Activated T-cell treated with anti-CD3 and anti-CD28 coated beads for 4 hours (primary cell): Measurements from ENCODE around the gene MYL5.

Experiments
- DNase-seq: peaks from one replicate; pipeline ENCODE4 v3.0.0-alpha.2; 2020

Gene MYL5

DNA sequence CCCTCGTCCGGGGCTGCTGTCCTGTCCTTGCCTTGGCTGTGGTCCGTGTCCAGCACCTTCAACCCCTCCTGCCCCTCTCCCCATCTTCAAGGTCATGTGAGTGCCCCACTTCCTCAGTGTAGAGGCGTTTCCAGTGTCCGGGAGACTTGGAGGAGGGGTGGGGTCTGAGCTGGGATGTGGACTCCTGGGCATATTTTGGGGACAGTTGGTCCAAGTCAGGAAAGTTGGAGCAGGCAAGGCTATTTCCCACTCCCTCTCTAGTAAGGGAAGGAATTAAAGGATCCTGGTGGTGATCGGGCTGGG lies 34.2 kb downstream of the MYL5 start:
- no peak for DNase-seq

DNA sequence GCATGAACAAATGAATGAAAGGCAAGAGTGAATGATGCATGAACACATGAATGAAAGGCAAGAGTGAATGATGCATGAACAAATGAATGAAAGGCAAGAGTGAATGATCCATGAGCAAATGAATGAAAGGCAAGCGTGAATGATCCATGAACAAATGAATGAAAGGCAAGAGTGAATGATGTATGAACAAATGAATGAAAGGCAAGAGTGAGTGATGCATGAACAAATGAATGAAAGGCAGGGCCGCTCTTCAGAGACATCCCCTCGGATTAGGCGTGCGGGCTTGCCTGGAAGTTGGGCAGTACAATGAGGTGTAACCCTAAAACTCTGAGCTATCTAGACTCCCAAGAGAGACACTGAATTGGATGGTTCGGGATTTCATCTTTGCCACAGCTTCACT lies 35.0 kb downstream of the MYL5 start:
- DNase-seq: no peak

DNA sequence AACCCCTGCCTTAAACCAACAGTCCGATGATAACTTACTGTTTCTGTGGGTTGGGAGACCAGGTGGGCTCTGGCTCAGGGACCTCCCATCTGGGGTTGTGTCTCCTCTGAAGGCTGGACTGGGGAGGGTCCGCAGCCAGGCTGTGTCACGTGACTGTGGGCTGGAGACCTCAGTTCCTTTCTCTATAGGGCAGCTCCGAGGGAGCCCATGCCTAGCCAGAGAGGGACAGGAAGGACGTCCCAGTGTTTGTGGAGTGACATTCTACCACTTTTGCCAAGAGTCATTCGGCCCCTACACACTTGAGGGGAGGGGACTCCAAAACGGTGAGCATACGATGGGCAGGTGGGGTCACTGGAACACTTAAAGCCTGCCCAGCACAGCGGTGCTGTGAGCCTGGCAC lies 35.8 kb downstream of the MYL5 start:
- no peak for DNase-seq

DNA sequence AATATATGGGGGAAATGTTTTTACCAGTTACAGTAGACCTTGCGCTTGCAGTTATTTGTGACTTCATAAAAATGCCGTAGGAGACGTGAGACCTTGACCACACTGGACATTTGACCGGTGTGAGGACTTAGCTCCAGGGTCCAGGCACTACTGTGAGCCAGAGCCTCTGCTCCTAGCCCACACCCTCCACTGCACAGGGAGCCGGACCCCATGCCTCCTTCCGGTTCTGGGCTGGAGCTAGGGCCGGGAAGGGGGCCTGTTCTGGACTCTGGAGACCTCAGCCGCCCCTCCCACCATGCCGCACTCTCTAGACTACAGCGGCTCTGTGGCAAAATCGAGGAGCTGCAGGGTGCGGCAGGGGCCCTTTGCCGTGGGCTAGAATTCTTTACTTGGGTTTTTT lies 36.6 kb downstream of the MYL5 start:
- no peak for DNase-seq

GRCh38 chr4:712093-712492 lies 37.8 kb downstream of the MYL5 start:
- DNase-seq: no peak

- DNase-seq: no peak
Observed at GRCh38 chr4:712916-713632, 38.7 kb downstream of the MYL5 start.

DNA sequence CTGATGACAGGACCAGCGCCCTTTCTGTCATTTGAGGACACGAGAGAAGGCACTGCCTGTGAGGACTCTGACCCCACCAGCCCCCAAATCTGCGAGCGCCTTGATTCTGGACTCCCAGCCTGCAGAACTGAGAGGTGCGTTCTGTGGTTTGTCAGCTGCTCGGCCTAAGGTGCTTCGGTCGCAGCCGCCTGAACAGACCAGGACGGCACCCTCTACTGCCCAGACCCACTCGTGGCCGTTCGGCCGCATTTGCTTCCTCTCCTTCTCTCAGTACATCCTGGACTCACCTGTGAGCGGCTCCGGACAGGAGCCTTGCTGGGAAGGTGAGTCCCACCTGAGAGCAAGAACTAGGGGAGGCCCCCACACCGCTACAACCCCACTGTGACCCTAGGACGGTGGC lies 39.7 kb downstream of the MYL5 start:
- no peak for DNase-seq

DNA sequence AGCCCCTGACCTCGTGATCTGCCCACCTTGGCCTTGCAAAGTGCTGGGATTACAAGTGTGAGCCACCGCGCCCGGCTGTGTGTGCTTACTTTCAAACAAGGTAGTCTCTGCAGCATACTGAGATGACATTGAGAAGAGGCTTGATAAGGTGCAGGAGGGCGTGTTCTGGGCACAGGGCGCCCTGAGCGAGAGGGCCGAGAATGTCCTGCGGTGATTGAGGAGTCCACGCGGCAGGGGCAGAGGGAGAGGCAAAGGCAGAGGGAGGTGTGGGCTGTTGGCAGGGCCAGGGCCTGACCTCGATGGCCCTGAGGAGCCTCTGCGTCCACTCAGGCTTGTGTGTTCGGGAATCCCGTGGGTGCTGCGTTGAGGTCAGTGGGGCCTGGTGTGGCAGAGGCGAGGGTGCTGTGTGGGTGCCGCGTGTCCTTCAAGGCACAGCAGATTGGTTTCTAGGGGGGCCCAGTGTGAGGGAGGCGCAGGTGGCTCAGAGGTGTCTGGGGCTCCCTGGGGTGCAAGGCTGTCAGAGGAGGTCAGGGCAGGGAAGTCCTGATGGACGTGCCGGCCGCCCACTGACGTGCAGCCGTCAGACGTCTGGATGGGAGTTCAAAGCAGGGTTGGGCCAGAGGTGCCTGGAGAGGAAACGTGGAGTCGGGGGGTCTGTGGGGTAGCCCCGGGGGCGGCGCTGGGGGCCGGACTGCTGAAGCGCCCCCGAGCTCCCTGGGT lies 43.4 kb downstream of the MYL5 start:
- DNase-seq: no peak

- DNase-seq: no peak
Observed at GRCh38 chr4:718460-718859, 44.1 kb downstream of the MYL5 start.

DNA sequence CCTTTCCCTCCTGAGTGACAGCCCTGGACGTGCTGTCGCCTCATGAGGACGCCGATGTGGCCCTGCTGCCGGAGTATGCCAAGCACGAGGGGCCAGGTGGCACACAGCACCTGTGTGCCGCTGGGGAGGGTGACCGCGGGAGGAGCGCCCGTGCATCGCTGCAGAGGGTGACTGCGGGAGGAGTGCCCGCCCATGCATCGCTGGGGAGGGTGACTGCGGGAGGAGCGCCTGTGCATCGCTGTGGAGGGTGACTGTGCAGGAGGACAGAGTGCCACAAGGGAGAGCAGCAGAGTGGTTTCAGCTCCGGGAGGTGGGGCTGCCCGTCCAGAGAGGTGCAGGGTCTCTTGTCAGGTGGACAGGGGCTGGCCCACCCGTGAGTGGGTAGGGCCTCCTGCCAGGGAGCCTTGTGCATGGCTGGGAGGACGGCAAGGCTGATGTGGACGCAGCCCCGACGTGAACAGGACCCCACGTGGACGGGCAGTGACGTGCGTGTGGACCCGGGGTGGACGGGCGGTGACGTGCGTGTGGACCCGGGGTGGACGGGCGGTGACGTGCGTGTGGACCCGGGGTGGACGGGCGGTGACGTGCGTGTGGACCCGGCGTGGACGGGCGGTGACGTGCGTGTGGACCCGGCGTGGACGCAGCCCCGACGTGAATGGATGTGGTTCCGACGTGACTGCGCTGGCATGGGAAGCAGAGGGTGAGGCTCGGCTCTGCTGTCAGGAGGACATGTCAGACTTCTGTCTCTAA lies 45.9 kb downstream of the MYL5 start:
- no peak for DNase-seq

DNA sequence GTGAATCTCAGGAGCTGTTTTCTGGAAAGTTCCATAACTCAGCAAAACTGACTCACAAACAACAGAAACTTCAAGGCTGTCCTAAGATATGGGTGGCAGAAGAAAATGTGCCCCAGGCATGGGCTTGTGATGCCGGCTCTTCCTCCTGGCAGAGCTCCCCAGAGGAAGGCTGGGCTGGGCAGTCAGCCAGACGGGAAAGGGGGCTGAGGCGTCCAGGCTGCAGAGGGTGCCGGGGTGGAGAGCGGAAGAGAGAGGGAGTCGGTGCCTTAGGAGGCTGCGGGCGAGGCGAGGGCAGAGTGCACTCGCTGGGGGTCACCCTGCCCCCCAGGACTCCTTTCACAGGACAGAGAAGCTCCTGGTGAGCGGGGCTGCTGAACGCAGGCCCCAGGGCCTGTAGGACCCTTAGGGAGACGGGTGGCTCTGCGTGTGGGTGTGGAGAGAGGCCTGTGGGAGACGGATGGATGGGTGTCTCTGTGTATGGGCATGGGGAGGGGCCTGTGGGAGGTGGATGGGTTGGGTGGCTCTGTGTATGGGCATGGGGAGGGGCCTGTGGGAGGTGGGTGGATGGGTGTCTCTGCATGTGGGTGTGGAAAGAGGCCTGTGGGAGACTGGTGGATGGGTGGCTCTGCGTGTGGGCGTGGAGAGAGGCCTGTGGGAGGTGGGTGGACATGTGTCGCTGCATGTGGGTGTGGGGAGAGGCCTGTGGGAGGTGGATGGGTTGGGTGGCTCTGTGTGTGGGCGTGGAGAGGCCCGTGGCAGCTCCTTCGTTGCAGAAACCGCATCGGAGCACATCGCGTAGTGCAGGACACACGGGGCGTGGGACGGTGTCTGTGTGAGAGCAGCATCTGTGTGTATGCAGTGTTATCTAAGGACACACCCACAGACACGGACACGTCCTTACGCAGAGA lies 47.2 kb downstream of the MYL5 start:
- no peak for DNase-seq

DNA sequence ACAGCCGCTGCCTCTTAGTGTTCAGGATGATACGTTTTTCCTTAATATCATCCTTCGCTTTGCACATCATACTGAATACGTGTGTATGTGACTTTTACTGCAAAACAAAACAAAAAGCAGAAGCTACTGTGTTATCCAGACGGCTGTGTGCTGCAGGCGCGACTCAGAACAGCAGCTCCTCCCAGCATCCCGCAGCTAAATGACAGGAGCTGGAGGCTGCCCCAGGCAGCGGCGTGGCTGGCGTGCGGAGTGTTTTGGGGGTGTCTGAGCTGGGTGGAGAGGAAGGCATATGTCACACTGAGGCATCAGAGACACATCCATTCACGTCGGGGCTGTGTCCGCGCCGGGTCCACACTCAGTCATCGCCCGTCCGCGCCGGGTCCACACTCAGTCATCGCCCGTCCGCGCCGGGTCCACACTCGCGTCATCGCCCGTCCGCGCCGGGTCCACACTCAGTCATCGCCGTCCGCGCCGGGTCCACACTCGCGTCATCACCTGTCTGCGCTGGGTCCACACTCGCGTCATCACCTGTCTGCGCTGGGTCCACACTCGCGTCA lies 47.9 kb downstream of the MYL5 start:
- no peak for DNase-seq

DNA sequence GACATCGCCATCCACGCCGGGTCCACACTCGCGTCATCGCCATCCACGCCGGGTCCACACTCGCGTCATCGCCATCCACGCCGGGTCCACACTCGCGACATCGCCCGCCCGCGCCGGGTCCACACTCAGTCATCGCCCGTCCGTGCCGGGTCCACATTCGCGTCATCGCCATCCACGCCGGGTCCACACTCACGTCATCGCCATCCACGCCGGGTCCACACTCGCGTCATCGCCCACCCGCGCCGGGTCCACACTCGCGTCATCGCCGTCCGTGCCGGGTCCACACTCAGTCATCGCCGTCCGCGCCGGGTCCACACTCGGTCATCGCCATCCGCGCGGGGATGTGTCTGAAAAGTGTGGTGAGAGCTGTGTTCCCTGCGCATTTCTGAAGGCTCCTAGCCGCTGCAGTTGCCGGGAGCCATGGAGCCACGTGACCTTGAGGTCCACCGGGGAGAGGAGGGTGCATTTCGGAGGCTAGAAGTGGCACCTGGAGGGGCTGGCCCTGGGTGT lies 48.6 kb downstream of the MYL5 start:
- DNase-seq: no peak

DNA sequence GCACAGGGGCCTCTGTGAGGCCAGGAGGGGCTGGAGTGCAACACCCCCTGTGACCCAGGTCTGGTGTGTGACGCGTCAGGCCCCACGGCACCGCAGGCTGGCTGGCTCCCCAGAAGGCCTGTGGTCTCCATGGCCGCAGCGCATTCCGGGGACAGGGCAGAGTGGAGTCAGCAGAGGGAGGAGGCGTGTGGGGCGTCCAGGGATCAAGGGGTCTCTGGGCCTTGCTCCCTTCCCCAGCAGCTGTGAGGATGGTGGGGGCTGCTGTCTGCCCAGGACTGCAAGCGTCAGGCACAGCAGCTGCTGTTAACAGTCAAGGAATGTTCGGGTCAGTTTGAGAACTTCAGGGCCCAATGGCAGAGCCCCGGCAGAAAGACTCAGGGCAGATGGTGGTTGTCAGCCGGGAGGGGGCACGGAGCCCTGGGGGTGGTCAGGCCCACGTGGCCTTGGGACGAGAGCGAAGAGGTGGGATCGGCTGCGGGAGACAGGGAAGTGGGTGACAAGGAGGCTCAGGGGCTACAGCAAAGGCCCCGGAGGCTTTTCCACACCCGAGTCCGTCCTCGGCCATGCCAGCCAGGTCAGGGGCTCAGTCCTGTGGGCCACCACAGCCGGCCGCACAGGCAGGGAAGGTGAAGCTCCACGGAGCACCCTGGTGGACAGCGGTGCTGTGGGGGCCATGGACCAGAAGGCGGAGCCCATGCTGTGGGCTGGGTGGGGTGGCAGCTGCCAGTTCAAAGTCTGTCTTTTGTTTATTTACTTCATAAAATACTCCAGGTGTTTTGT lies 49.6 kb downstream of the MYL5 start:
- no peak for DNase-seq

- DNase-seq: no peak
Observed at GRCh38 chr4:725391-726234, 51.3 kb downstream of the MYL5 start.

GRCh38 chr4:726235-726787 lies 52.0 kb downstream of the MYL5 start:
- no peak for DNase-seq

DNA sequence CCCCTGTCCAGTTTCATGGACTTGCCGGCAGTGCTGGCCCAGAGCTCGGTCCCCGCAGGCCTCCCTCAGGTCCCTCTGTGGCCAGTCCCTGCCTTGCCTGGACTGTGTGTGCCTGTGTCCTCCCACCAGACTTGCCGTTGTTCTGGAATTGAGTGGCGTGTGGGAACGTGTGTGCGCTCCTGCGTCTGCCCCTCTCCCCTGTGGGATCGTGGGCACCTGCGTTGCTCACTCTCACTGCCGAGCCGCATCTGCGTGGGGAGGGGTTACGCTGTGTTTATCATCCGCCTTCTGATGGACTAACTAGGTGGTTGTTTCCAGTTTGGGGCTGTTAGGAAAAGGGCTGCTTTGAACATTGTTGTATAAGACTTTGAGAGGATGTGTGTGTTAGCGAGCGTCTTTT lies 52.5 kb downstream of the MYL5 start:
- no peak for DNase-seq

DNA sequence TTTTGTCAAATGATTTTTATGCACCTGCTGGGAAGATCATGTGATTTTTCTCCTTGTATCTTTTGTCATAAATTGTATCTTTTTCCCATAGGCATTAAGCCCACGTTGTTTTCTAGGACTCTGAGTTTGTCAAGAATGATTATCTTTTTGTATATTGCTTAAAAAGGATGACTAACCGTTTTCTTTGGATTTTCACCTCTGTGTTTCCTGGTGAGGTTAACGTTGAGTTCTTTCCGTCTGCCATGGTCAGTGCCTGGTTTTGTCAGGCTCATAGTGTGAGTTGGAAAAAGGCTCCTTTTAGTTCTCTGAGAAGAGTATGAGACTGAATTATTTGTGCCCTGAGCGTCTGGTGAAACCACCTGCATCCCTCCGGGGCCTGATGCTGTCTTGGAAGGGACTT lies 53.2 kb downstream of the MYL5 start:
- DNase-seq: no peak

- no peak for DNase-seq
Observed at GRCh38 chr4:729336-730315, 55.3 kb downstream of the MYL5 start.
